PC-3 (cell line): ENCODE measurements around the gene KRT73.

ENCODE experiments used
- CTCF ChIP-seq: fragments of 300-600 bp; sonication (generic); conservative IDR thresholded peaks from 2 replicates; pipeline ENCODE4 v1.5.1; 2017; ENCODE audit warnings: antibody characterized with exemption, low read depth, mild to moderate bottlenecking, low read length
- EZH2 ChIP-seq: fragments of 300-600 bp; sonication (generic); IDR thresholded peaks from one replicate; pipeline ENCODE4 v1.6.1; 2017; ENCODE audit warnings: antibody characterized with exemption, mild to moderate bottlenecking, low read length; ENCODE audit not compliant: unreplicated experiment
- EZH2phosphoT487 ChIP-seq: fragments of 300-600 bp; sonication (generic); IDR thresholded peaks from 2 replicates; pipeline ENCODE4 v1.6.1; 2018; ENCODE audit warnings: mild to moderate bottlenecking, antibody characterized with exemption, low read length, borderline replicate concordance

DNA sequence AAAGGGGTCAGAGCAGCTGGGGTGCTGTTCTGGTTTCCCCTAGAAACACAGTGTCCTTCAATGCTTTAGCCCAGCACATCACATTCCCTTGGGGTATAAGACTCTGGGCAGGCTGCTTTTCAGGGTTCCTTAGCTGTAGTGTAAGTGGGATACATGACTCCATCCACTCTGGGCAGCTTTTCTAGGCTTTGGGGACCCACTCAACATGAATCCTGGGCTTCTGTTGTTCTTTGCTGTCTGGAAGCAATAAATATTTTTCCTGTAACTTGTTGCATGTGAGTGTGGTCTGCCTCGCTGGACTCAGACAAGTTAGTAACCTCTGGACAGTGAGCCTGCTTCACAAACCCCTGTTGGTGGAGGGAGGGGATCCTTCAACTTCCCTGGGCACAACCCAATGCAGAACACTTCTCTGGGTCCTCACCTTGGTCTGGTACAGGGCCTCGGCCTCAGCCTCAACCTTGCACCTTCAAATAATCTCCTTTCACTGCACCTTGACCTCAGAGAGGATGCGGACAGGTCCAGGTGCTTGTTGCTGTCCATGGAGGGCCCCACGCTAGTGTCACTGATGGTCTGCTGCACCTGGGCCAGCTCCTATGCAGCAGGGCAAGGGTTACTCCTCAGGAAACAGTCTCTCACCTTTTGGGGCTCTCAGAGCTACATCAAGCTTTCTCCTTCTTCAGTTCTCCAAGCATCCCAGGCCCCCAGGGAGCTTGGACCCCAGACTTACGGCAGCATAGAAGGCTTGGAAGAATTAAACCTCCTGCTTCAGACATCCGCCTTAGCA is 13.5 kb upstream of the KRT73 start:
- TF ChIP-seq CTCF (no peak), EZH2 (no peak), EZH2phosphoT487 (no peak)
